GM10266 (cell line): ENCODE measurements around the gene OR10A3.

ENCODE experiments used
- DNase-seq: peaks from one replicate; pipeline ENCODE4 v3.0.0; 2012; ENCODE audit errors: extremely low spot score
- CTCF ChIP-seq: IDR thresholded peaks from 2 replicates; pipeline ENCODE4 v1.5.1; 2012; ENCODE audit warnings: mild to moderate bottlenecking, low read depth; ENCODE audit not compliant: control insufficient read depth, insufficient read depth; ENCODE audit errors: missing control alignments

The OR10A3 gene

GRCh38 chr11:7910286-7910788 lies 31.2 kb downstream of the OR10A3 start:
- no peak for DNase-seq
- no peak for TF ChIP-seq CTCF

GRCh38 chr11:7909585-7910285 lies 31.8 kb downstream of the OR10A3 start:
- no peak for DNase-seq
- no peak for TF ChIP-seq CTCF

DNA sequence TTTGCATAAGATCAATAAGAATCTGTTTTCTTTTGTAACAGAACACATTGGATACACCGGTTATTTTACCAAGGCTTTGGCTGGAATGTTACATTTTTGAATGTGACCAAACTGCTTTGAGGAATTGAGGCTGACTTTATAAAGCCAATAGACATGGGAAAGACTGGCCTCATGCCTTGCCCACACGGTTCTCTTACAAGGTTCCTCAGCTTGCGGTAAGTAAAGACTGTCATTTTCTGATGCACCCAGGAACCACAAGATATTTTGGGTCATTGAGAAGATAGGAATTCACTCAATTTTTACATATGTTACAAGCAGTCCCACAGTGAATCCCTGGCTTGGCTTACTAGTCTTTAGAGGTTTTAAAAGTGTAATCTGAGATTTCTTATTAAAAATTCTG lies 34.4 kb downstream of the OR10A3 start:
- no peak for TF ChIP-seq CTCF
- DNase-seq: no peak

DNA sequence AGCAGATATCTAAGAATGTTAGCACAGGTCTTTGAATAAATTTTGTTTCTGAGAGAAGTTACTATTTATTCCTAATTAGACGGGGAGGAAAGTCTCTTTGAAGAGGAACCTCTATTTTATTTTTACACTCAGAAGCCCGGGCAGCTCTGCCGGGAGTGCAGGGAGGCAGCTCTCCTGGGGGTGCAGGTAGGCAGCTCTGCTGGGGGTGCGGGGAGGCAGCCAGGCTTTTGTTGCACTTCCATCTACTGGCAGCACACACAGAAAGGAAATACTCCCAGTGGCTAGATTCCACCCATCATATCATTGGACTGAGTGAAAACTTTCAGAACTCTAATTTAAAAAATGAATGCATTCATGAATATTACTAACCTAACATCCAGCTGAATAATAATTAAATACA lies 35.0 kb downstream of the OR10A3 start:
- TF ChIP-seq CTCF: no peak

DNA sequence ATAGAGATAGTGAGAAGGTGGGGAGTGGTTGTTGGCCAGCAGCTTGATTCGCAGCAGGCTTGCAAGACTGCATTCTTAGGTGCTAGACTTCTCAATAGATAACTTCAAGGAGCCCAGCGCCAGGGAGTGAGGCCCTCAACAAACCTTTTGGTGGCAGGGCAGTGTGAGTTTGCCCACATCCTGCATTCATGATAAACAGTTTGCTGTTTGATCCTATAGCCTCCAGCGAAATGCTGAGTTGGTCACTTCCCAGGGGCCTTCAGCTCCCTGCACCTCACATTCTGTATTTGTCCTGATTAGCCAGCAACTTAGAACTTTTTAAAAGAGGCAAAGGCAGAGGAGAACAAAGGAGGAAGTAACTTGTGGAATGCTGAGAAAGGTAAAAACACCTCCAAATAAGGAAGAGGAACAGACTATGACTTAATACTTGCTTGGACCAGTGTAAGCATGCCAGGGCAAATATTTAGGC lies 35.5 kb downstream of the OR10A3 start:
- TF ChIP-seq CTCF: no peak
- DNase-seq: no peak

More for the DNA sequence above, 35.0 kb downstream of the OR10A3 start:
- no peak for DNase-seq

GRCh38 chr11:7905549-7905948 lies 36.0 kb downstream of the OR10A3 start:
- TF ChIP-seq CTCF: no peak
- DNase-seq: no peak

- no peak for TF ChIP-seq CTCF
- DNase-seq: no peak
Observed at GRCh38 chr11:7904917-7905316, 36.6 kb downstream of the OR10A3 start.
